Fibroblast of the conjunctiva (primary cell): Measurements from ENCODE around the gene ZDHHC6.
"Not testable (repeated sequence)": the region's sequence is repeated elsewhere in the genome, so short reads cannot be mapped to it uniquely, and the experiment has no call there.

Experiments
- DNase-seq: peaks from one replicate; pipeline ENCODE4 v3.0.0-alpha.2; 2010; ENCODE audit warnings: low read depth

Gene ZDHHC6

DNA sequence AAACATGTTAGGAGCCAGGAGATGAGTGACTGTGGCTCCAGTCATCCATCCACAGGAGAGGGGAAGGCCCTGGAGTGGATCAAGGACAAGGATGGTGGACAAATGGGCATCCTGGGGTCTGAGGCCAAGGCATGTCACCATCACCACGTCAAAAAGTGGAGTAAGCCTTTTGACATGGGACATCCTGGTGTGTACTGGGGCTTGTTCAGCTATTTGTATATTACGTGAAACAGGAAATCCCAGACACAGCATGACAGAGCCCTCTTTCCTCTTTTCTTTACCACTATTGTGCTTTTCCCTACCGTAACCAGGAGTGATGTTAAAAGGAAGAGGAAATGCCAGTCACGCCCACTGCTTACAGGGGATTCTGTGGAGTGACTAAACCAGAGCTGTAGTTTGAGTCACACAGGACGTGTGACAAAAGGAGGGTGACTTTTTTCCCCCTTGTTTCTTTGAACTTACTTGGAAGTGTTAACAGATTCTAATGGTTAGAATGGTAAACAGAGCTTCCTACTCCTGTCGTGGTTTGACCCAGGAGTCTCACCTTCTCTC, 57.4 kb downstream of the ZDHHC6 start:
- no peak for DNase-seq

DNA sequence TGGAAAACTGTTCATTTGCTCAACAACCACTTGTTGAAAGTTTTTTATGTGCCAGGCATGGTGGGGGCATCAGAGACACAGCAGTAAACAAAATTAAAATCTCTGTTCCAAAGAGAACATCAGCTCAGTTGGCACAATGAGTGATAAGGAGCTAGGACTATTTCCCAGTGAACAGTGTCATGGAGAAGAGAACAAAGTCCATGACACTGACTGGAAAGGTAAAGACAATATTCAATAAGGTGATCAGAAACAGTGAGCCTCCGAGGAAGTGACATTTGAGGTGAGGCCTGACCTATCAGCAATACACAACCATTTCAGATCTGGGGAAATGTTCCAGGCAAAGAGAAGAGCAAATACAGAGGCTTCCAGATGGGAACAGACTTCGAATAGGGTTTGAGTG, 58.2 kb downstream of the ZDHHC6 start:
- no peak for DNase-seq

DNA sequence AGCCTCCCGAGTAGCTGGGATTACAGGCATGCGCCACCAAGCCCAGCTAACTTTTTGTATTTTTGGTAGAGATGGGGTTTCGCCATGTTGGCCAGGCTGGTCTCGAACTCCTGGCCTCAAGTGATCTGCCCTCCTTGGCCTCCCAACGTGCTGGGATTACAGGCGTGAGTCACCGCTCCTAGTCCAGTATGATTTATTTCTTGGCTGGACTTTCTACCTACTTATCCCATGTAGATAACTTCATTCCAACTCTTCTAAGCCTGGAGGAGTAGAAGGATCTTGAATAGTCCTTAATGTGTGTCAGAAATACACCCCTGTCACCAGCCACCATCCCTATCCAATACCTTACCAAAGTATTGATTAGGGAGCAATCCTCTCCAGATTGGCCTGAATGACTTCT, 58.7 kb downstream of the ZDHHC6 start:
- not testable (repeated sequence) for DNase-seq

DNA sequence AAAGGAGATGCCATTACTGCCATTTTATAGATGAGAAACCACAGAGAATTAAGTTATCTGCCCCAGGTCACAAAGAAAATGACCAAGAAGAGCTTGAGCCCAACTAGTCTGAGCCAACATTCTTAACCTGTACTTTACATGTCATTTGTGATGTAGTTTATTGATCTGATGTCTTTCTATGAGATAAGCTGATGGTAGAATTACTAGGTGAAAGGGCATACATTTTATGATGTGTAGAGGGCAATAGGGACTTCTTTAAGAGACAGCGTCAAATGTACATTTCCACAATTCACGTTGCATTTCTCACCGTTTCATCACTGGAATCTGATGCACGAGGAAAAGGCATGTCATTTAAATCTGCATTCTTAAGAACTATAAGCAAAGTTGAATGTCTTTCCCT, 61.5 kb downstream of the ZDHHC6 start:
- DNase-seq = no peak

DNA sequence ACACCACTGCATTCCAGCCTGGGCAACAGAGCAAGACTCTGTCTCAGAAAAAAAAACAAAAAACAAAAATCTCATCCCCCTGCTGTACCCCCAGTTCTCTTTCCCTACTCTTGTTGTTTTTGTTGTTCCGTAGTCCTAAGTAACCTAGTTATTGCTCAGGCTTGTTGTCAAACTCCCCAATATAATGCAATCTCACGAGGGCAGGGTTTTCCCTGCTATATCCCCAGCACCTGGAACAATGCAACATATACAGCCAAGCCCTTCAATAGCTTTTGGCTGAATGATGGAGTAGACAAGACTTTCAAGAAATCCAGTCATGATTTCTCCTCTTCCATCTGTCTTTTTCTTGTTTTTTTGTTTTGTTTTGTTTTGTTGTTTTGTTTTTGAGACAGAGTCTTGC, 62.6 kb downstream of the ZDHHC6 start:
- no peak for DNase-seq

DNA sequence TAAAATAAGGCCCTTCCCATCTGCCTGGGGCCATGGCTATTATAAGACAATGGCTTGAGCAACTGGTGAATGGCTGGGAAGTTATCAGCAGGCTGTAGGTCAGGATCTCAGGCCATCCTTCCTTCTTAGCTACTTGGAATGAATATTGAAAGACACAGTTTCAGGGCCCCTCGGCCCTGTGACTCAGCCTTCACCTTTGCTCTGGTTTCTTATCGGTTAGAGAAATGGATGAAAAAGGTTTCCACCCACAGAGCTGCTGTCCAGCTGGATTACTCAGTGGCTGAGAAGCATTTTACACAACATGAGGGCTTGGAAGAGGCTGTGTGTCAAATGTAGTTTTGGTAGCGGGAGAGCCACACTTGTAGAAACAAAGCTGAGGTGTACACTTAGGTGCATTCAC, 63.4 kb downstream of the ZDHHC6 start:
- no peak for DNase-seq

DNA sequence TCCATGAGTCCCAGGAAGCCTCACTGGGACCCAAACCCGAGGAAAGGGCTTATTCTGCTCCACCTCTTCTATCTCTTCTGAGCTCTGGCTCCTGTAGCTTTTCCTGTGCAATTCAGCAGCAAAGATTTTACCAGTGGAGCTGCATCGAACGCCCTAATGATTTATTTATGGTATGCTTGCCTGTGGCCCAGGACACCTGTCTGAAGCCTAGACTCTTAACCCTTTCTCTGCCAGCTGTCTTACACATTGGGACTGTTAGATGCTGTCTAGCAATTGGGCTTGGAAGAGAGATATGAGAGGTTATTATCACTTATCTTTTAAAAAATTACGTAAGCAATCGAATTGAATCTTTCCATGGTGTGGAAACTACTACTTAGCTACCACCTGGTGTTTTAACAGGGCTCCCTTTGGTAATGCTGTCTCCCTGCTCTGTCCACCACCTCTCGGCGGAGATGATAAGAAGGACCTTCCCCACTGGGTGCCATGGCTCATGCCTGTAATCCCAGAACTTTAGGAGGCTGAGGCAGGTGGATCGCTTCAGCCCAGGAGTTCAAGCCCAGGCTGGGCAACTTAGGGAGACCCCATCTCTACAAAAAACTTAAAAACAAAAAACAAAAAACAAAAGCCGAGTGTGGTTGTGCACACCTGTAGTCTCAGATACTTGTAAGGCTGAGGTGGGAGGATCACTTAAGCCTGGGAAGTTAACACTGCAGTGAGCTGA, 64.0 kb downstream of the ZDHHC6 start:
- DNase-seq = no peak
